Measurements from ENCODE around the gene EHHADH. TPM values are rescaled to one million over a fixed set of nuclear protein-coding genes. Genes with fewer than 3 reads are reported as not detected.

The EHHADH gene
- polyA plus RNA-seq, 3 donors, result 0.57 to 1.5 (median 1.1) TPM

GRCh38 chr3:185221203-185221602 lies 32.6 kb downstream of the EHHADH start:
- H3K4me1 Mint-ChIP-seq, result no peaks in the 10 kb centered on the region
- no peaks in the 10 kb centered on the region for H3K27me3 ChIP-seq (ENCODE audit: control insufficient read depth in 2 of 2, insufficient read depth in 2 of 2, low read length in 2 of 2)
- no peaks in the 10 kb centered on the region for H3K79me2 ChIP-seq (ENCODE audit: insufficient read depth, low read length)
- H3K9me3 ChIP-seq (replicated peaks in 1 of 2; ENCODE audit: control insufficient read depth in 1 of 2, insufficient read depth in 1 of 2, low read length in 2 of 2), result no peaks in the 10 kb centered on the region
- H3K36me3 ChIP-seq (replicated peaks in 1 of 2; ENCODE audit: control insufficient read depth in 1 of 2, insufficient read depth in 2 of 2, low read length in 2 of 2), result peaks cover 4 to 7% of the 10 kb centered on the region in 2 donors
- no peak overlapping the region for H3K4me3 Mint-ChIP-seq
- H3K4me2 ChIP-seq (replicated peaks; ENCODE audit: extremely low read depth, low read length, poor library complexity, severe bottlenecking), result no peak overlapping the region
- TF ChIP-seq, protein P1, sequence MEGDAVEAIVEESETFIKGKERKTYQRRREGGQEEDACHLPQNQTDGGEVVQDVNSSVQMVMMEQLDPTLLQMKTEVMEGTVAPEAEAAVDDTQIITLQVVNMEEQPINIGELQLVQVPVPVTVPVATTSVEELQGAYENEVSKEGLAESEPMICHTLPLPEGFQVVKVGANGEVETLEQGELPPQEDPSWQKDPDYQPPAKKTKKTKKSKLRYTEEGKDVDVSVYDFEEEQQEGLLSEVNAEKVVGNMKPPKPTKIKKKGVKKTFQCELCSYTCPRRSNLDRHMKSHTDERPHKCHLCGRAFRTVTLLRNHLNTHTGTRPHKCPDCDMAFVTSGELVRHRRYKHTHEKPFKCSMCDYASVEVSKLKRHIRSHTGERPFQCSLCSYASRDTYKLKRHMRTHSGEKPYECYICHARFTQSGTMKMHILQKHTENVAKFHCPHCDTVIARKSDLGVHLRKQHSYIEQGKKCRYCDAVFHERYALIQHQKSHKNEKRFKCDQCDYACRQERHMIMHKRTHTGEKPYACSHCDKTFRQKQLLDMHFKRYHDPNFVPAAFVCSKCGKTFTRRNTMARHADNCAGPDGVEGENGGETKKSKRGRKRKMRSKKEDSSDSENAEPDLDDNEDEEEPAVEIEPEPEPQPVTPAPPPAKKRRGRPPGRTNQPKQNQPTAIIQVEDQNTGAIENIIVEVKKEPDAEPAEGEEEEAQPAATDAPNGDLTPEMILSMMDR (IDR thresholded peaks at IDR 0.05), result no peak
- no peak overlapping the region for H3K27ac Mint-ChIP-seq
- intact Hi-C loops (cut with micrococcal nuclease), result no loop called here
- no peak for DNase-seq
- H3K36me3 Mint-ChIP-seq, result peaks cover 3 to 7% of the 10 kb centered on the region in 2 donors
- no peak overlapping the region for H3K4me3 ChIP-seq (replicated peaks in 1 of 3; ENCODE audit: low read depth in 2 of 3, low read length in 3 of 3)
- H4K20me1 ChIP-seq (ENCODE audit: insufficient read depth, low read length), result no peaks in the 10 kb centered on the region
- H3K27ac ChIP-seq (ENCODE audit: low read depth in 1 of 2, low read length in 2 of 2), result no peak overlapping the region
- H3K9ac ChIP-seq (ENCODE audit: insufficient read depth, low read length, poor library complexity, severe bottlenecking), result no peak overlapping the region
- no peak overlapping the region for H2AFZ ChIP-seq (ENCODE audit: insufficient read depth, low read depth, low read length, poor library complexity, severe bottlenecking)
- H3K4me1 ChIP-seq (ENCODE audit: control insufficient read depth in 1 of 2, insufficient read depth in 2 of 2, low read length in 2 of 2), result no peaks in the 10 kb centered on the region
- no peaks in the 10 kb centered on the region for H3K9me3 Mint-ChIP-seq
- H3K27me3 Mint-ChIP-seq (ENCODE audit: low read depth in 3 of 3), result no peaks in the 10 kb centered on the region

DNA sequence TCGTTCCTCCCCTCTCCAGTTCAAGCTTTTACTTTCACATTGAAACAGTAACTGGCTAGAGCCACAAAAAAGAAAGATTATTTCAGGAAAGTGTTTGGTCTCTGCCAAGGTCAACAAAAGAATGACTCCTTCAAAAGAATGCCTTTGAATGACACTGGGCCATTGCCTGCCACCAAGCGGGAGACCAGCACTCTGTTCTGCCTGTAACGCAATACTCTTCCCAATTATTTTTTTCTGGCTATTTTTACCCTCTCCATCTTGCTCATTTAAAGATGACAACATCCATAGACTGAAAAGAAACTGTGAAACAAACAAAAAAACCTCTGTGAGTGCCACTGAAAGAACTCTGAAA lies 37.3 kb downstream of the EHHADH start:
- Histone ChIP-seq H3K27ac (ENCODE audit: low read depth in 1 of 2, low read length in 2 of 2) (no peak overlapping the region), H3K4me1 (ENCODE audit: control insufficient read depth in 1 of 2, insufficient read depth in 2 of 2, low read length in 2 of 2) (no peaks in the 10 kb centered on the region), H3K9ac (ENCODE audit: insufficient read depth, low read length, poor library complexity, severe bottlenecking) (no peak overlapping the region), H3K4me2 (replicated peaks; ENCODE audit: extremely low read depth, low read length, poor library complexity, severe bottlenecking) (no peak overlapping the region), H3K36me3 (replicated peaks in 1 of 2; ENCODE audit: control insufficient read depth in 1 of 2, insufficient read depth in 2 of 2, low read length in 2 of 2) (peaks cover 2 to 7% of the 10 kb centered on the region in 2 donors), H3K27me3 (ENCODE audit: control insufficient read depth in 2 of 2, insufficient read depth in 2 of 2, low read length in 2 of 2) (no peaks in the 10 kb centered on the region), H4K20me1 (ENCODE audit: insufficient read depth, low read length) (no peaks in the 10 kb centered on the region), H3K4me3 (replicated peaks in 1 of 3; ENCODE audit: low read depth in 2 of 3, low read length in 3 of 3) (no peak overlapping the region), H3K79me2 (ENCODE audit: insufficient read depth, low read length) (no peaks in the 10 kb centered on the region), H3K9me3 (replicated peaks in 1 of 2; ENCODE audit: control insufficient read depth in 1 of 2, insufficient read depth in 1 of 2, low read length in 2 of 2) (no peaks in the 10 kb centered on the region), H2AFZ (ENCODE audit: insufficient read depth, low read depth, low read length, poor library complexity, severe bottlenecking) (no peak overlapping the region)
- Mint-ChIP-seq H3K4me1 (no peaks in the 10 kb centered on the region), H3K4me3 (no peak overlapping the region), H3K27me3 (ENCODE audit: low read depth in 3 of 3) (no peaks in the 10 kb centered on the region), H3K9me3 (no peaks in the 10 kb centered on the region), H3K36me3 (peaks cover 3 to 6% of the 10 kb centered on the region in 2 donors), H3K27ac (no peak overlapping the region)
- 100% methylated on average over 2 of the region's 3 CpGs for WGBS (ENCODE audit: insufficient coverage)
- DNase-seq, result no peak
- intact Hi-C loops (cut with micrococcal nuclease), result no loop called here
- TF ChIP-seq, protein P1 (IDR thresholded peaks at IDR 0.05), result no peak

Measured in CD14-positive monocyte (primary cell).